ENCODE measurements around the gene RNF123. TPM values are rescaled to one million over a fixed set of nuclear protein-coding genes. Genes with fewer than 3 reads are reported as not detected.
"Not testable (repeated sequence)": the region's sequence is repeated elsewhere in the genome, so short reads cannot be mapped to it uniquely, and the experiment has no call there.

RNF123 gene
- total RNA-seq, 1 donor from 2014 or later: 60.0 TPM

DNA sequence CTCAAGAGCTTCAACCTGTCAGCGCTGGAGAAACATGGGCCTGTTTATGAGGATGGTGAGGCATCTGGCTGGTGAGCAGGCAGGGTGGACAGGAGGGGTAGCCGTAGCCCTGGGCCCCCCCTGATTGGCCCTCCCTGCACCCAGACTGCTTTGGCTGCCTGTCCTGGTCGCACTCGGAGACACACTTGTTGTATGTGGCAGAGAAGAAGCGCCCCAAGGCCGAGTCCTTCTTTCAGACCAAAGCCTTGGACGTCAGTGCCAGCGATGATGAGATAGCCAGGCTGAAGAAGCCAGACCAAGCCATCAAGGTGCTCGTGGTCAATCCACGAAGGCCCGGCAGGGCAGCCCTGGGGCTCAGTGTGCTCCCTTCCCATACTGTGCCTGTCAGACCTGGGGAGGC is 13.4 kb upstream of the RNF123 start:
- intact Hi-C loops (cut with micrococcal nuclease): loop anchor here (10.0 kb wide), 1 partner anchor 581 kb away; the partner anchor contains the start of gene QRICH1

DNA sequence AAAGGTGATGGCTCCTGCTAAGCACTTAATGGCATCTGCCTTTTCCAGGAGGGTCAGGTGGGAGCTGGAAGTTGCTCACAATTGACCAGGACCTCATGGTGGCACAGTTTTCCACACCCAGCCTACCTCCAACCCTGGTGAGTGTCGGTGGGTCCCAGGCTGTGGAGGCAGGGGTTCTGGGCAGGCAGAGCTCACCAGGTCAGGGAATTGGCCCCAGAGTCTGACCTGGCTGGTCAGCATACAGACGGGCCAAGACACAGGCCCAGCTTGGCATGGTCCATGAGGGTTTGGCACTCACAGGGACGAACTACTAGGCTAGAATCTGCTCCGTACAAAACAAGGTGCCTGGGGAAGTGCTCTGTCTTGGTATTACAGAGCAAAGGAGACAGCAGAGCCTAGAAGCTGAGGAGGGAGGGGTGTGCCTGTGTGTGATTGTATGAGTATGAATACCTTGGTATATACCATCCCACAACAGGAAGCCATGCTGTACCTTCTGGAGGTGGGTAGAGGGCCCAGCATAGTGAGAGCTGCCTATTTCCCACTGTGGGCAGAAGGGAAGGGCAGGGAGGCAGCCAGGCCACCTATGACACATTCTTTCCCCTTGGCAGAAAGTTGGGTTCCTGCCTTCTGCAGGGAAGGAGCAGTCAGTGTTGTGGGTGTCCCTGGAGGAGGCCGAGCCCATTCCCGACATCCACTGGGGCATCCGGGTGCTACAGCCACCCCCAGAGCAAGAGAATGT is 8.7 kb upstream of the RNF123 start:
- intact Hi-C loops (cut with micrococcal nuclease): no loop called here

DNA sequence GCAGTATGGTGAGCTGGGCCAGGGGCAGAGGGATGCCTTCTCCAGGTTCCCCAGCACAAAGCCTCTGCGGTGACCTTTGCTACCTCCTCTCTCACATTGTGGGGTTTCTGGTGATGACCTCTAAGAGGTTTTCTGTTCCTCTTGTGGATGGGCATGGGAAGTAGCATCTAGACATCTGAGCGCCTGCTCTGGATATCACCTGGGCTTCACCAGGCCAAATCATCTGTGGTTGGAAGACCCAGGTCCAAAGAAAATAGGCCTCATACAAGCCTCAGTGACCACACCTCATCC is 8.2 kb upstream of the RNF123 start:
- intact Hi-C loops (cut with micrococcal nuclease): no loop called here

DNA sequence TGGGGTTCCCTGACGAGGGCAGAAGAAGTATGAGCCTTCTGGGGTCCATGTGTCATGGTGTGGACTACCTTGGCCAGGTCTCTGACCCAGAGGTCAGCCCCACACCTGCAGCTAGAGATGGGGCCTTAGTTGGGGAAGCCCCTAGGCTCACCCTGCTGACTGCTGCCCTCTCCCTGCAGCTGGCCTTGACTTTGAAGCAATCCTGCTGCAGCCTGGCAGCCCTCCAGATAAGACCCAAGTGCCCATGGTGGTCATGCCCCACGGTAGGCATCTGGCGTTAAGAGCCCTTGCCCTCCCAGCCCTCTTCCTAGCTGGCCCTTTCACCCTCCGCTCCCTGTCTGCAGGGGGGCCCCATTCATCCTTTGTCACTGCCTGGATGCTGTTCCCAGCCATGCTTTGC is 7.8 kb upstream of the RNF123 start:
- intact Hi-C loops (cut with micrococcal nuclease): no loop called here

DNA sequence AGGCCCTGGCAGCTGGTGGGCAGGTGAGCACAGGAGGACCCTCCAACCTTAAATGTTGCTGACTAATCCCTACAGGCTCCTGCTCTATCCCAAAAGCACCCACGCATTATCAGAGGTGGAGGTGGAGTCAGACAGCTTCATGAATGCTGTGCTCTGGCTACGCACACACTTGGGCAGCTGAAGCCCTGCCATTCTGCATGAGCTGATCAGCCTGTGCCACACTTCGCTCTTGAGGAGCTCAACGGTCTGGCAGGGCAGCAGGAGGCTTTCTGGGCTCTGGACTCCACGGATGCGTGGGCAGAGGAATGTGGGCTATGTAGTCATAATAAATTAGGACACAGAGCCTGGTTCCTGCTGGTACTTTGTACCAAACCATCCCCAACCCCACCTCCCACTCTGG is 6.2 kb upstream of the RNF123 start:
- intact Hi-C loops (cut with micrococcal nuclease): no loop called here

DNA sequence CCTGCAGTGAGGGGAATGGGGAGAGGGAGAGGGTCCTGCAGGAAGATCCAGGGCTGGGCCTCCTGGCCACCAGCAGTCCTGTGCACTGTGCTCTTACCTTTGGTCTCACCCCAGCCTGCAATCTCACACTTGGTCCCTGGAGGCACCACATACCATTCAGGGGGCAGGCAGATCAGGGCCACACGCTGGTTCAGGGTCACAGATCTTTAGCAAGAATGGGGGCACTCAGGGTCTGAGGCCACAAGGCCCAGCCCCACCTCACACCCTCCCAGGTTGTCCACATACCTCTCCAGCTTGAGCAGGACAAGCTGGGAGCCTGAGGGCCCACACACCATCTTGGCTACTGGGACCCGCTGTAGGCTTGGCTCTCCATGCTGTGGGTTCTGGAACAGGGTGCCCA is 4.9 kb upstream of the RNF123 start:
- intact Hi-C loops (cut with micrococcal nuclease): not testable (repeated sequence)

DNA sequence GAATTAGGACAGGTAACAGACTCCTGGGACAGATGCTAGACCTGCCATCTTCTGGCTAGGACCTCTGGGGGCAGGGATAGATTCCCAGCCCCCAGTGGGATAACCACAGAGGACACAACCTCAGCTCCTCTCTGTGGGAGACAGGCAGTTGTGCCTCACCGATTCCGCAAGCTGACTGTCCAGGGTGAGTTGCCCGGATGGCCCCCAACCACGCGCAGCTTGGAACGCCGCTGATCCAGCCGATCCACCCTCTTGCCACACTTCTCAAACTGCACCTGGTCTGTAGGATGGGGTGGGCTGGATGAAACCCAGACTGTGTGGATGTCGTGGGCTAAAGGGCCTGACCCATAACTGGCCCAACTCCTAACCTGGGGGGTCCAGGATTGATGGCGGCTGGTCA is 4.3 kb upstream of the RNF123 start:
- intact Hi-C loops (cut with micrococcal nuclease): not testable (repeated sequence)

DNA sequence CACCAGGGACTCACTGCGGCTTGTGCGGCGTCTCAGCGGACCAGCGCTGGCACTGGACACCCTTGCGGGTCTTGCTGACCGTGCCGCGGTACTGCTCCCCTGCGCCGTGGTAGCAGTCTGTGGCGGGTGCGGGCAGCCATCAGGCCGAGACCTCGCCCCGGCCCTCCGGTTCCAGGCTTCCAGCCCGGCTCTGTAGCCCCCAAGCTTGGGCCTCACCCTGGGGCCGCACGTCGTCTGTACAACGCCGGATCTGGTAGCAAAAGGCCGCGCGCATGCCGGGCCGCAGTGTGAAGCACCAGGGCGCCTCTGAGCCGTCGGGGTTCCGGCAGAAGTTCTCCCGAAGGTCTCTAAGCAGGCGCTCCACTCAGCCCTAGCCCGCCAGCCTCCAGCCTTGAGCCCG is 3.5 kb upstream of the RNF123 start:
- intact Hi-C loops (cut with micrococcal nuclease): not testable (repeated sequence)

DNA sequence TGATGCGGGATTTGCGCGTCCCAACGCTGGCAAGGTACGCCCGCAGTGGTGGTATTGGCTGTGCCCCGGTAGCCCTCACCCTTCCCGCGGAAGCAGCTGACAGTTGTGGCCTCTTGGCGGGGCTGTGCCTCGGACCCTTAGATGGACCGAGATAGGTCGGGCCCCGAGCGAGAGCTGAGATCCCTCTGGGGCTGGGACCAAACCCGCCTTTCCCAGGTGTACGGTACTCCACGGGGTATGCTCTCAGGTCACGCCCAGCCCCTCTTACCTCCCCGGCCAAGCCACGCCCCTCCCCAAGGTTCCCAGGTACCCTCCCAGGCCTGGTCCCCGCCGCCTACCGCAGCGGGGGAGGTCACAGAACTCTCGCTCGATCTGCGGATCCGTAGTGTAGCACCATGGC is 3.0 kb upstream of the RNF123 start:
- intact Hi-C loops (cut with micrococcal nuclease): not testable (repeated sequence)

DNA sequence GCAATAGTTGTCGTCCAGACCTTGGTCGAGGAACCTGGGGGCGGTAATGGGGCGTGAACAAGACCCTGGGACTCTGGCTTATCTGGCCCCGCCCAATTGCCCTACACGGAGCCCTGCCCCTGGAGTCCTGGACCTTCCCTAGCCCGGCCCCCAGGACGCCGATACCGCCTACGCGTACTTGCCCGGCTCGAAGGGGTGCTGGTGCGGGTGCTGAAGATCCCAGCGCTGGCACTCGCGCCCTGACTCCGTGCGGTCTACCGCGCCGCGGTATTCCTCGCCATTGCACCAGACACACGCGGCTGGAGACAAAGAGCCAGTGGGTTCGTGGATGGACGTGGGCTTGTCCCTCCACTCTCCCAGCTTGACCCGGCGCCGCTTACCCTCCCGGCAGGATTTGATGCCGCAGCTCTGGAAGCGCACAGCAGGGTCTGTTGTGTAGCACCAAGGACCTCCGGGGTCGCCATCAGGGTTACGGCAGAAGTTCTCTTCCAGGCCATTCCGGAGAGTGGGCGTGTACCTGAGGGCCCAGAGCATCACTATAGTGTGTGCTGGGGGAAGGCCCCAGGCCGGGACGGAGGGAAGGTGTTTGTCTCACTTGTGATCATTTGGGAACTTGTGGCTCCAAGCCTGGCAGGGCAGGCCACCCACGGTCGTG is 2.5 kb upstream of the RNF123 start:
- intact Hi-C loops (cut with micrococcal nuclease): not testable (repeated sequence)

DNA sequence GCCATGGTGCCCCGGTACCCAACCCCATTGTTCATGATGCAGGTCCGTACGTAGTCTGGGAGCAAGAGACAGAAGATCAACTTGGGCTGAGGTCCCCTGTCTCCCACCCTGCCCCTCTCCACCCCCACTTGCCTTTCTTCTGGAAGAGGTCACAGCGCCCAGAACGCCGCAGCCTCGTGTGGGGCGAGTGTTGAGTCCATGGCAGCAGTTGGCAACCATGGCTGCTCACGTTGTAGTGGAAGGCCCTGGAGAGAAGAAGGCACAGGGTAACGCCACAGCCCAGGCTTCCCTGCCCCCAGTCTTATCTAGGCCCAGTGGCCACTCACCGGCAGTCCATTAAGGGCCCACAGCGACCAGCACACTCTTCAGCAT is 1.9 kb upstream of the RNF123 start:
- intact Hi-C loops (cut with micrococcal nuclease): not testable (repeated sequence)

DNA sequence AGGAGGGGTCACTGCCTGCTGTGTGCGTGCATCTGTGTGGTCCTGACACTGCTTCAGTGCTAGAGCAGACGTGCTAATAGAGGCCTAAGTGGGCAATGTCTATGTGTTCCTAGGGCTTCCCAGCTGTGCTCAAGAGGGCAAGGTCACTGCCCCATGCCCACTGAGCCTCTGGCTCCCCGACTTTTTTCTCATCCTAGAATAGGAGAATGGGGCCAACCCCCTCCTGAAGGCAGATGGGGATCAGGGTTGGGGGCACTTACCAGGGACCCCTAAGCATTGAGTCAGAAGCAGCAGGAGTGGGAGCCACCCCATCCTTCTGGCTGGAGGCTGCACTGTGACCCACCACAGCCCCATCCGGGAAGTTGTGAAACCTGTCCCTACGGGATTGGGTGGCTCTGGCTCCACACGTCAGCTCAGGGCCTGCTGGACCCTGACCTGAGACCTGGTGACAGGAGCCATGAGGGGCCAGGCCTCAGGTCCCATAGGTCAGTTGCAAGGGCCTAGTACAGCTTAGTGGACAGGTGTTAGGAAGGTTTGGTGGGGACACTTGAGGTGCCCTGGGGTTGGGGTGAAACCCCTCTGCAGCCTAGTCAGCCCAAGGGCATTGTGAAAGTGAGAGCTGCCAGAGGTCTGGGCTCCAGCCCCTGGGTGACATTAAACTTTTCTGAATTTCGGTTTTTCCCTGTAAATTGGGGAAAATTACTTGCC is 865 bp upstream of the RNF123 start:
- intact Hi-C loops (cut with micrococcal nuclease): loop anchor here (1.0 kb wide), 3 partner anchors 14 to 98 kb away; partner anchors contain the start of genes AMIGO3, APEH and IP6K1

DNA sequence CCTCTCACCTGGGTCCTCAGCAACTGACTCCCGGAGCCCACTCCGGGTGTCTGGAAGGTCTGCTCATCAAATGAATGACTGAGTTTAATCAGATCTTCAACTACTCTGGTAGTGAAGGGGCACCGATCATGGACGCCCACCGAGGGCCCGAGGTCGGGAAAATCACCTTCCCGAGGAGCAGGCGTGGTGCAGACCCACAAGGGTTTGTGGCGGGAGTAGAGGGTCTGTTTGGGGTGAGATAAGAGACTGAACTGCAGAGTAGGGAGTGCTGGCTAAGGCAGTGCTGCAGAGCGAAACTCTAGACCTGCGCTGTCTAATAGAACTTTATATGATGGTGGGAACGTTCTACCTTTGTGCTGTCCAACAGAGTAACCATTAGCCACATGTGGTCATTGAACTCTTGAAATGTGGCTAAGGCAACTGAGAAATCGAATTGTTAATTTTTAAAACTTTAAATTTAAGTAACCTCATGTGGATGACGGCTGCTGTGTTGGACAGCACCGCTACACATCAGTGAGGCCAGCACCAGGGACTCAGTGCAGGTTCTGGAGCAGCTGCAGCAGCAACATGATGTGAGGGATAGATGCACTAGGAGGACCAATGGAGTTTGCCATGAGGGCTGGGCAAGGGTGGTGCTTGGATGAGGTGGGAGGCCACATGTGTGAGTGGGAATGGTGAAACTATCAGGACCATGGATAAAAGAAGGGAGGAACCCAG is 709 bp downstream of the RNF123 start:
- intact Hi-C loops (cut with micrococcal nuclease): loop anchor here (1.0 kb wide), 3 partner anchors 16 to 96 kb away; partner anchors contain the start of genes AMIGO3, APEH and IP6K1

DNA sequence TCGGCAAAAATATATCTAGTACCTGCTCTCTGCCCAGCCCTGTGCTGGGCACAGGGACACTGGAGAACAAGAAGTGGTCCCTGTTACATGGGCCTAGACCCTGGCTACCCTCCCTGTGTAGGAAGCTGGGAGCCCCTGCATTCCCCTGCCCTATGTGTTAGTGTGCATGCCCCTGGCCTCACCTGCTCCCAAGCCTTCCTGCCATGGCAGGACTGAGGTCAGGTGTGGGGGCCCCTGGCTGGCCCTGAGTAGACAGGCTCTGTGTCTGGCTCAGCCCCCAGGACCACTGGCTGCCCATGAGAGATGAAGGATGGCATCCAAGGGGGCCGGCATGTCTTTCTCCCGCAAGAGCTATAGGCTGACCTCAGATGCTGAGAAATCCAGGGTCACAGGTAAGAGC is 1.5 kb downstream of the RNF123 start:
- intact Hi-C loops (cut with micrococcal nuclease): not testable (repeated sequence)

DNA sequence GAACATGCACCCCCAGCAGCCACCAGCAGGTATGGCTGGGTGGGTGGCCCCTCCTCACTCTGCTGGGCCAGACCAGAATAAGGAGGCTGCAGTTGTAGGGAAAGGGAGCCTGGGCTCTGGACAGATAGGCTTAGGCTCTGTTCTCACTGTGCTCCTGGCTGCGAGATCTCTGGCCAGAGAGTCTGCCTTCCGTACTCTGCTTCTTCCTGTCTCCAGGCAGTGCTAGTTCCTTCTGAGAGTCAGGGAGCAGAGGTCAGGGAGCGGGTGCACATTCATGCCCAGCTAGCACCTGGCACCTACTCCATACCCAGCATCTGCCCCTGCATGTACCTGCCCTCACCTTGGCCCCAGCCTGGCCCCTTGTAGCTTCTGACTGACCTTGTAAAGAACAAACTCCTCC is 2.1 kb downstream of the RNF123 start:
- intact Hi-C loops (cut with micrococcal nuclease): not testable (repeated sequence)

DNA sequence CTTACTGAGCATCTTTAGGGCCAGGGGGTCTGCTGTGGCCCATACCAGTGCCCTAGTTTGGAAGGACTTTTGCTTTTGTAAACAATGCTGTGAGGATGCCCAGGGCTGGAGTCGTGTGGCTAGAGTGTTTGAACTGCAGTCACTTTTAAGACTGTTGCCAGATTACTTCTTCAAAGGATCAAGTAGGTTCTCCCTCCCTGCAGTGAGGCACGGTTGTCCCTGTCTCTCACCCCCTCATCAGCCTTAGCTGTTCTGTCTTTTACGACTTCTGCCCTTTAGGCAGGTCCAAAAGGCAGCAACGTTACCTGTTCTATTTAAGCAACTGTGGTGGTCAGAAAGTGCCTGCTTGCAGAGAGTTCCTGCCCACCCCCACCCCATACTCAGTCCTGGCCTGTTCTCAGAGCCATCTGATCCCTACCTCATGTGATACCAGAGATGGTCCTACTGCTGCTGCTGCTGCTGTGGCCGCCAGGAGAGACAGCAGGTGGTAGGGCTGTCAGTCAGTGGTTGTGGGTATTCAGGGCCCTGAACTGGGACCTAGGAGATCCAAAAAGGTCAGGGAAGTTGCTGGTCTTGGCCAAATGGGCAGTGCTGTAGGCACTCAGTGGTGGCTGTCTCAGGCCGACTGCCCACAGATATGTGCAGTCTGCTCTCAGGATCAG is 5.2 kb downstream of the RNF123 start:
- intact Hi-C loops (cut with micrococcal nuclease): not testable (repeated sequence)

DNA sequence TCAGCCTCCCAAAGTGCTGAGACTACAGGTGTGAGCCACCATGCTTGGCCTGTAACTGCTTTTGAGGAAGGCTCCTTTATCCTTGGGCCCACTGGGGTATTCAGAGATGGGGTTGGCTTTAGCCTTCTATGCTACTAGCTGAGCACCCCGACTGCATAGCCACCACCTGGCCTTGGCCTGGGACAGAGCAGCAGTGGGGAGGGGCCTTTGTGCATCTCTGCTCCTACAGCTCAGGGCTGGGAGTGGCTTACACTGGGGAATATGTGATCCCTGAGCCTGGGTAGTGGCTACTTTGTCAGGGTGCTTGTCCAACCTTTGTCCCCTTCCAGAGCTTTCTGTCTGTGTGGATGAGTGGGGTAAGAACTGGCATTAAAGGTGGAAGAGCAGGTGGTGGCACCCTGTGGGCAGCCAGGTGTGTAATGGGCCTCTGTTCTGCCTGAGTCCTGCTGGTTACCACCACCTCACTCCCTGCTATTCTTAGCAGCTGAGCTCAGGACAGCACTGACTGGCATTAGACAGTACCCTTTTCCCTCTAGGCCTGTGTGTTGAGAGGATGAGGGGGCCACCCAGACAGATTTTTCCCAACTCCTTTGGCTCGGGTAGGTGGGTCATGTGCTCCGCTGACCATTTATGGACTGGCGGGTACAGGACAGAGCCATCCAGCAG is 6.1 kb downstream of the RNF123 start:
- intact Hi-C loops (cut with micrococcal nuclease): not testable (repeated sequence)

DNA sequence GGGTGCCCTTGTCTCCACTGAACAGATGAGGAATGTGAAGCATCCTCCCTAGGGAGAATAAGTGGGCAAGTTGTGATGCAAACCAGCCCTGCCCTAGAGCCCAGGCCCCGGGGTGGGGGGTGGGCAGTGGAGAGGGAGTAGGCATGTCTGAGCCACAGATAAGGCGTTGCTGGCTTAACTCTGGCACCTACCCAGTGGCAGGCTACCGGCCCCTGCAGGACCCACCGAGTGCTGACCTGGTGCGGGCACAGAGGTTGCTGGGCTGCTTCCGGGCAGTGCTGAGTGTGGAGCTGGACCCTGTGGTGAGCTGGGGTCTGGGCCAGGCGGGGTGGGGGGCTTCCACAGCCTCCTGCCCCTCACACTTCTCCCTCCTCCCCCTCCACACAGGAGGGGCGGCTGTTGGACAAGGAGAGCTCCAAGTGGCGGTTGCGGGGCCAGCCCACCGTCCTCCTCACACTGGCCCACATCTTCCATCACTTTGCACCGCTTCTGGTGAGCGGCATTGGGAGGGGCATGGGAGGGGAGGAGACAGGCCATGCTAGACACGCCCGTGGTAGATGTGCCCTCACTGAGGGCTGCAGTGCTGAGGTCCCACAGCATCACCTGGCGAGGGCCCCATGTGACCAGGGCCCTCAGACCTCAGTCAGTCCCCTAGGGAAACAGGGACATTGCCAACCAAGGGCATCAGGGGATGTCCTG is 10.1 kb downstream of the RNF123 start:
- intact Hi-C loops (cut with micrococcal nuclease): no loop called here

DNA sequence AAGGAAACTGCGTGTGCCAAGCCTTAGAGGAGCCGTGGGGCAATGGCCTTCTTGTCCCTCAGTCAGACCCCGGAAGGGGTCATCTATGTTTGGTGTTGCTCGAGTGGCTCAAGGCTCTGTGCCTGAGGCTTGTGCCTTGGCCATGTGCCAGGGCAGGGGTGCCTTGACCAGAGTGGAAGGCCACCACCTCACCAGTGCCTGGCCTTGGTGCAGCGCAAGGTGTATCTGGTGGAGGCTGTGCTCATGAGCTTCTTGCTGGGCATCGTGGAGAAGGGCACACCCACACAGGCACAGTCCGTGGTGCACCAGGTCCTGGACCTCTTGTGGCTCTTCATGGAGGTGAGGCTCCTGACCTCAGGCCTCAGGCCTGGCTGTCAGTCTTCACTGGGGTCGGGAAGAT is 10.7 kb downstream of the RNF123 start:
- intact Hi-C loops (cut with micrococcal nuclease): loop anchor here (5.0 kb wide), 1 partner anchor 207 kb away; no protein-coding TSS in a partner anchor
